Activated T-helper 1 cell treated with anti-CD3 and anti-CD28 coated beads, Interleukin-12 subunit alpha, Interleukin-12 subunit beta, Interleukin-2, Interleukin-4 antibody, amounts not matched to agents 30 ng/mL and 10 ng/mL and 1 ng/mL, durations not matched to agents 14 hours and 24 hours and 36 hours (primary cell): ENCODE results near the gene TAAR1. TPM values are rescaled to one million over a fixed set of nuclear protein-coding genes. Genes with fewer than 3 reads are reported as not detected.
"Not testable (repeated sequence)": the region's sequence is repeated elsewhere in the genome, so short reads cannot be mapped to it uniquely, and the experiment has no call there.

Experiments
- DNase-seq: peaks from one replicate; pipeline ENCODE4 v3.0.0; 2021; ENCODE audit warnings: low spot score
- H3K27ac Mint-ChIP-seq: one replicate; pipeline ENCODE4 v1.8.0; 2021; ENCODE audit warnings: mild to moderate bottlenecking, mixed read lengths
- H3K27me3 Mint-ChIP-seq: one replicate; pipeline ENCODE4 v1.8.0; 2022; ENCODE audit warnings: mild to moderate bottlenecking, moderate library complexity, mixed read lengths; ENCODE audit not compliant: insufficient read depth
- H3K36me3 Mint-ChIP-seq: one replicate; pipeline ENCODE4 v1.8.0; 2021; ENCODE audit warnings: low read depth, mixed read lengths
- H3K4me1 Mint-ChIP-seq: one replicate; pipeline ENCODE4 v1.8.0; 2021; ENCODE audit warnings: low read depth, mixed read lengths
- H3K4me3 Mint-ChIP-seq: one replicate; pipeline ENCODE4 v1.8.0; 2021; ENCODE audit warnings: mild to moderate bottlenecking, moderate library complexity, mixed read lengths
- H3K9me3 Mint-ChIP-seq: one replicate; pipeline ENCODE4 v1.8.0; 2021; ENCODE audit warnings: mixed read lengths
- intact Hi-C: fragments of 100-400 bp; cut with micrococcal nuclease; formaldehyde crosslinking; loops from one replicate; pipeline ENCODE4 v1.15.1; 2024
- total RNA-seq: library from RNA; stranded (reverse); gene quantifications from 2 replicates; pipeline ENCODE4 v1.2.3, GENCODE V29; 2022

Gene TAAR1
- total RNA-seq, 1 donor from 2014 or later = not detected

DNA sequence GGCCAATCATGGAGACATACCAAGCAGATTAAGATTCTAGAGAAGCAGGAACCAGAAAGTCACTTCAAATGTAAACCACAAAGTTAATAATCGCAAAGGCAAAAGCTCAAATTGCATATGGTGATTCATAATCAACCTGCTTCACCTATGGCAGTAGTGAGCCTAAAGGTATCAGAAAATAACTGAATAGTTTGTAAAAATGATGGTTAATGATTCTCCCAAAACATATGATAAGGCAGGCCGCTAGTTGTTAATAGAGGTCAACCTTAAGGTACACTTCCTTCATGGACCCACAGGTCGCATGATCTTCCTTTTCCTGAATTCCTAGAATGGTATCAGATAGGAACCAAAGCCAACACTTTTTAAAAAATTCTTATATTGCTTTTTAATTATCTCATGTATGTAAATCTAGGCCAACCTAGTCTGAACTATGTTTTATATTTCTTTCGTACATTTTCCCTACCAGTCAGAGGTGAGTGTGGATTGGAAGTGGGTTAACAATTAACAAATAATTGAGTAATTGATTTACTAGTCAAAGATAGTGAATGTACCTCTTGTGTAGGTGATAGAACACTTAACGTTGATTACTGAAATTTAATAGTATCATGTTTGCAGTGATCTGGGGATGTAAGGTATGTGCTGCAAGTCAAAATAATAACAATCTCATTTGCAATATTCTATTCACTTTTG is 51.3 kb downstream of the TAAR1 start:
- Mint-ChIP-seq H3K36me3 (no peaks in the 10 kb centered on the region), H3K27me3 (peaks cover 4% of the 10 kb centered on the region), H3K4me1 (no peaks in the 10 kb centered on the region), H3K27ac (no peak overlapping the region), H3K4me3 (no peak overlapping the region), H3K9me3 (no peaks in the 10 kb centered on the region)
- intact Hi-C loops = no loop called here
- no peak for DNase-seq

DNA sequence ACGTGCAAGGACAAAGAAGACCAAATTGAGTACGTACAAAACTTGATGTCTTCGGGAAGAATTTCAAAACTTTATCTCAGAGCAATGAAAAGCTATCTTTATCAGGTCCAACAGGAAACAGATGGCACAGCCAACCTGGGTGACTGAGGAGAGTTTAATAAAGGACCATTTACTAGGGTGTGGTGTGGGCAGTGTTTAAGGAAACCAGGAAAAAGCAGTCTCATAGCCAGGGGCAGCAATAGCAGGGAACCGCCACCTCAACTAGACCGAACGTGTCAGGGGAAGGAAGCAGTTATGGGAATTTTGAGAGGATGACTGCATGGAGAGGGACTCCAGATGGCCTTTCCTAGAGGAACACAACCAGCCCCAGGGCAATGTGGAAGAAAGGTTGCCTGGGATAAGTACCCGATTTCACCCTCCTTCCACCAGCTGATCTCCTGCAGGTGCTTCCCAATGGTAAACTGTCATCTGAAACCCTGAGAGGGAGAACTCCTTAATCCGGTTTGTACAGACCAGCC is 54.3 kb downstream of the TAAR1 start:
- DNase-seq = no peak
- no peaks in the 10 kb centered on the region for H3K4me1 Mint-ChIP-seq
- H3K36me3 Mint-ChIP-seq = no peaks in the 10 kb centered on the region

DNA sequence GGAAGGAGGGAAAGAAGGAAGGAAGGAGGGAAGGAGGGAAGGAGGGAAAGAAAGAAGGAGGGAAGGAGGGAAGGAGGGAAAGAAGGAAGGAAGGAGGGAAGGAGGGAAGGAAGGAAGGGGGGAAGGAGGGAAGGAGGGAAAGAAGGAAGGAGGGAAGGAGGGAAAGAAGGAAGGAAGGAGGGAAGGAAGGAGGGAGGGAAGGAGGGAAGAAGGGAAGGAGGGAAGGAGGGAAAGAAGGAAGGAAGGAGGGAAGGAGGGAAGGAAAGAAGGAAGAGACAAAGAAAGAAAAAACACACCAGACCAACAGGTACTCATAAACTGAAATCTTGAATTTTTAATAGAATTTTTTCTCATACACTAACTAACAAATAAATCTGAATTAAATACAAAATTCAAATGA is 58.1 kb downstream of the TAAR1 start:
- H3K27ac Mint-ChIP-seq, H3K4me1 Mint-ChIP-seq, H3K9me3 Mint-ChIP-seq, DNase-seq, intact Hi-C loops, H3K36me3 Mint-ChIP-seq, H3K4me3 Mint-ChIP-seq: not testable (repeated sequence)
- peaks cover 16% of the 10 kb centered on the region for H3K27me3 Mint-ChIP-seq

More for the DNA sequence above, 54.3 kb downstream of the TAAR1 start:
- H3K9me3 Mint-ChIP-seq = no peaks in the 10 kb centered on the region
- no peak overlapping the region for H3K27ac Mint-ChIP-seq
- no peak overlapping the region for H3K4me3 Mint-ChIP-seq
- H3K27me3 Mint-ChIP-seq = peaks cover 8% of the 10 kb centered on the region
- intact Hi-C loops = no loop called here

DNA sequence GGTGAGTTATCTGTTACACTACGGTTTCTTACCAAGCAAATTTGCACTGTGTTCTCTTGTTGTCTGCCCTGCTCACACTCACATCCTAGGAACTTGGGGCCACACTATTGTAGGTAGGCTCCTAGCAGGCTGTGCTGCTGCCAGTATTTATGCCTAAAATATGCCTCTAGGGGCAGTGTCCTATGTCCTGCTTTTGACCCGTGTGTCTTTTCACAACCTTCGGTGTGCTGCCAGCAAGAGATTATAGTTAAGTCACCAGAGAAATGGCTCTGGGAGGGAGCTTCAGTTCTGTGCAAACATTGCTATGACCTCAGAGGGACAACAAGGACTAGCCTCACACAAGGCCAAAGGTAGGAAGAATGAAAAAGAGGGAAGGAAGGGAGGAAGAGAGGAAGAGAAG is 60.5 kb downstream of the TAAR1 start:
- intact Hi-C loops = no loop called here
- Mint-ChIP-seq H3K9me3 (no peaks in the 10 kb centered on the region), H3K27me3 (peaks cover 14% of the 10 kb centered on the region), H3K4me1 (no peaks in the 10 kb centered on the region), H3K4me3 (no peak overlapping the region), H3K27ac (no peak overlapping the region), H3K36me3 (no peaks in the 10 kb centered on the region)
- no peak for DNase-seq

DNA sequence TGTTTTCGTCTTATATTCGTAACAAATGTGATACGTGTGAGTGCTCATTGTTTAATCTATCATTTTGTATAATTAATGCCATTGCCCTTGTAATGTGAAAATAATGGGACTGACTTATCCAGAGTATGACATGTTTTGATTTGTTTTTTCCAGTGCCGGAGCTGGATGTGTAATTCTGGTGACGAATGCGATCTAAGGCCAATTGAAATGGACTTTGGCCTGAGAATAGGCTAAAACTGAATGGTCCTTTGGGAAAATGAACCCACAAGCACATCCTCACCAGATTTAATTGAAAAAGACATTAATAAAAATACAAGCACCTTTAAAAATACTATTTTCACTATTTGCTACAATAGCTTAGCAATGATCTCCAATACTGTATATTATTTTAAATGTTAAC is 62.8 kb downstream of the TAAR1 start:
- Mint-ChIP-seq H3K4me3 (no peak overlapping the region), H3K27me3 (peaks cover 18% of the 10 kb centered on the region), H3K36me3 (no peaks in the 10 kb centered on the region), H3K9me3 (no peaks in the 10 kb centered on the region), H3K27ac (no peak overlapping the region), H3K4me1 (no peaks in the 10 kb centered on the region)
- intact Hi-C loops = no loop called here
- no peak for DNase-seq

Other genes starting within 250 kb of the TAAR1 start
- 17.3 and 17.5 TPM in 2 replicates for gene STX7, start 146.1 kb downstream of the TAAR1 start, total RNA-seq
- not detected in 2 replicates for gene TAAR9, start 120.9 kb downstream of the TAAR1 start, total RNA-seq
- not detected in 2 replicates for gene TAAR8, start 106.5 kb downstream of the TAAR1 start, total RNA-seq
- not detected in 2 replicates for gene TAAR6, start 88.9 kb downstream of the TAAR1 start, total RNA-seq
- not detected in 2 replicates for gene TAAR5, start 69.4 kb downstream of the TAAR1 start, total RNA-seq
- not detected in 2 replicates for gene TAAR2, start 34.9 kb downstream of the TAAR1 start, total RNA-seq
- not detected in 2 replicates for gene VNN1, start 54.9 kb upstream of the TAAR1 start, total RNA-seq
- 2.5 and 2.7 TPM in 2 replicates for gene VNN2, start 98.7 kb upstream of the TAAR1 start, total RNA-seq
- gene SLC18B1, start 139.5 kb upstream of the TAAR1 start, total RNA-seq = 3.4 and 3.7 TPM in 2 replicates
- 1,027 and 1,074 TPM in 2 replicates for gene RPS12, start 155.4 kb upstream of the TAAR1 start, total RNA-seq